NCI-H2227 (cell line): ENCODE data around the gene DPF3.
"Not testable (repeated sequence)": the region's sequence is repeated elsewhere in the genome, so short reads cannot be mapped to it uniquely, and the experiment has no call there.

Source experiments
- DNase-seq: peaks from one replicate; lab custom pipeline; 2025; ENCODE audit not compliant: unreplicated experiment; lab: John Stamatoyannopoulos, UW

The DPF3 gene

DNA sequence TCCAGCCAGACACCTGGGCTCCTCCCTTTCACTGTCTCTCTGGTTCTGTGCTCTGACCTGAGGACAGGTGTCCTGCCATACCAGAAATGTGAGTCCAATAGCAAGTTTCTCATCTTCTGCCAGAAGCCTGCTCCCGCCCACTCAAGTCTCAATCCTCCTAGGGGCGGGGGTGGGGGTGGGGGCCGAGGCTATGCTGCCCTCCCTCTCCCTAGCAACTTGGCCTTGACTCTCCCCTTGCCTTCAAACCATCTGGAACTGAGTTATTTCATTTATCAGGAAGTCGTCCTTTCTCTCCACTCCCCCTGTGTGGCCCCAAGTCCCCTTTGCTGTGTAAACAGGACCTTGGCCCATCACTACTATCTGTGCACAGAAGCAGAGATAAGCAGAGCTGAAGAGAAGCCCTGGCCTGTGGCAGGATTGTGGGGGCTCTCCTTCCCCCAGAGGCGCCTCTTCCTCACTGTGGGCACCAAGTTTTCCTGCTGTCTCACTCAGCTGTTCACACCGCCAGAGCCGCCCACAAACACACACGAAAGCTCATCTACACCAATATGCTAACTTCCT lies 117.1 kb downstream of the DPF3 start:
- no peak for DNase-seq

DNA sequence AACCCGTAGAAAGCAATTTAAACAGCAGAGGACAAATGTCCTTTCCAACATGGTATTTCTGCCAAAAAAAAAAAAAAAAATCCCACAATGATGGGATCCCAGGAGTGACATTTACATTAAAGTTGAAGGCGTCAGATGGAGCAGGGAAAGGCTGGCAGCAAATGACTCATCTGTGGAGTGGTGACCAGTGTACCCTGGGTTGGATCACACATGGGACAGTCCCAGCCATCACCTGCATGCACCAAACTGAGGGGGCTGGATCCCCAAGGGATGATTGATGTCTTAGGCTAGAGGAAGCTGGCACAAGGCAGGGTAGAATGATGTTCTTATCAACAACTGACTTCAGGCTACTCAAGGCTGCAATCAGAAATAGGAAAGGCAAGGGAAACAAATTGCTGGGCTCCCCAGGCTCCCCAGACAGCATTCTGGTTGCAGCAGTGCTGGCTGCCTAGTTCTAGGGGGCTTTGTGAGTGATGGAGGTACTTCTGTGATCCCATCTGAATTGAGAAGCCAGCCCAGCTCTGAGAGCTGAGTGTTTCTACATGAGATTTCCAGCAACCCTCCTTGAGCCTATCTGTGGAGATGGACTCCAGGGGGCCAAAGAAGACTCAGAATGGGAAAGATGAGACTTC lies 117.9 kb downstream of the DPF3 start:
- no peak for DNase-seq

DNA sequence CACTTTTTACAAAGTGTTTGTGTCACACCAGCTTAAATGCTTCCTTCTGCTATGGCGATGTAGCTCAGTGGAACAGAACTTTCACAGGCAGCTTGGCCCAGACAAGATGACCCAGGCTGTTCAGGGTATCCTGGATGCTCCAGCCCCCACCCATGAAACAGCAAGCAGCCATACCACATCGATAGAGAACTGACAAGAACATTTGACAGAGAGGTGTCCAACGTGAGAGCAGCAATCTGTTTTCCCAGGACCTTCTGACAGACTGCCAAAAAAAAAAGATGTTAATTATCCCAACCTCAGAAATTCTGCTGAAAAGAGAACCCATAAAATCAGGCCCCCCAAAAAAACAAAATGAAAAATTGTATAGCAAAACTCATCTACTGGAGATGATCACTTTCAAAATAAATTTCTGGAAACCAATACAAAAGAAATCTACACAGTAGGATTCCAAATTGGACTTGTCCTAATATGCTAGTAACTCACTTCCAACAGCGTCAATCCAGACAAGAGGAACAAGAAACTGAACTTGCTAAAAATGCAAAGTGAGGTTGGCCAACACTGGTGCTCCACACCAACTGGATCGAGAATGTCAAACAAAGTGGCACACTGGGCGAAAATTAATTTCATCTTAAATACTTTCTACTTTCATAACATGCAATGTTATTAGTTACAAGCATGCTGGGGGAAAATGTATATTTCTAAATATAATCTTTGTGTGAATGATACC lies 118.8 kb downstream of the DPF3 start:
- no peak for DNase-seq

DNA sequence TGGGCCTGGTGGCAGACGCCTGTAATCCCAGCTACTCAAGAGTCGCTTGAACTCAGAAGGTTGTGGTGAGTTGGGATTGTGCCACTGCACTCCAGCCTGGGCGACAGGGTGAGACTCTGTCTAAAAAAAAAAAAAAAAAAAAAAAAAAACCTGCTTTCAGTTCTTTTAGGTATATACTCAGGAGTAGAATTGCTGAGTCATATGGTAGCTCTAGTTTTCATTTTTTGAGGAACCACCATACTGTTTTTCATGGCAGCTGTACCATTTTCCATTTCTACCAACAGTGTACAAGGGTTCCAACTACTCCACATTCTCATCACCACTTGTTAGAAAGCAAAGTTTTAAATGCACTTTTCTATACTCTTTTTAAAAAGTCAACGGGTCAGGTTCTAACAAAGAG lies 119.8 kb downstream of the DPF3 start:
- no peak for DNase-seq

DNA sequence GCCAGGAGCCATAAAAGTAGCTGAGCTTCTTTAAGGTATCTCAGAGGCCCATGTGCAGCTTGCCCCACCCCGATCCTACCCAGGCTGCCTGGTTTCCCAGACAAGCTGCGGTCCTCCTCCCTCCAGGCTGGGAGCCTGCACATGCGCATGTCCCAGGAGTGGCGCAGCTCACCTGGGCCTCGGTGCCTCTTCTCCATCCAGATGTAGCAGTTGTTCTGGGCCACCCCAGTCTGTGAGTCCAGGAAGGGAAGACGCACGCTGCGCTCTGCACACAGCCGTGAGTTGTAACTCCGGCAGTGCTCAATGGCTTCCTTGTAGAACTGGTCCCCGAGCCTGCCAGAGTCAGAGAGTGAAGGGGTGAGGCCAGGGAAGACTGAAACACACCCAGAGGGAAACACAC lies 122.3 kb downstream of the DPF3 start:
- no peak for DNase-seq

DNA sequence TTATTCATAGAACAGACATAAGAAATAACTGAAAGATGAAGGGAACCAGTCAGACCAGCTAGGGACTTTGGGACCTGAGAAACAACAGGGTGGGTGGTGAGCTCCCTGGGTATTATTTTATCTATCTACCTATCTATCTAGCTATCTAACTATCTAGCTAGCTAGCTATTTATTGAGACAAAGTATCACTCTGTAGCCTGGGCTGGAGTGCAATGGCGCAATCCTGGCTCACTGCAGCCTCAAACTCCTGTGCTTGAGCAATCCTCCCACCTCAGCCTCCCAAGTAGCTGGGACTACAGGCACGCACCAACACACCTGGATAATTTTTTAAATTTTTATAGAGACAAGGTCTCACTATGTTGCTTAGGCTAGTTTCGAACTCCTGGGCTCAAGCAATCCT lies 127.6 kb downstream of the DPF3 start:
- DNase-seq: no peak

DNA sequence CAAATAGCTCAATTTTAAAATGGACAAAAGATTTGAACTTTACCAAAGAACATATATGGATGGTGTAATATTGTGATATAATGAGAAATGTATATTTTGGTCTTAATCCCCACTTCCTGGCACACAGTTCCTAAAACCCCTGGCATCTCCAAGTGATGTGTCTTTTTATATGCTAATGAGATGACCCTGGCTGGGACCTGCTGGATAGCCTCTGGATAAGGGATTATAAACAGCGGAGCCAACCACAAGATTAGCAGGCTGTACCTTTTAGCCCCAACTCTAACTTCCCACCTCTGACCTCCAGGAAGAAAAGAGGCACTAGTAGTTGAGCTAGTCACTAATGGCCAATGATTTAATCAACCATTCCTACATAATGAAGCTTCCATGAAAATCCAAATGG lies 130.0 kb downstream of the DPF3 start:
- no peak for DNase-seq

DNA sequence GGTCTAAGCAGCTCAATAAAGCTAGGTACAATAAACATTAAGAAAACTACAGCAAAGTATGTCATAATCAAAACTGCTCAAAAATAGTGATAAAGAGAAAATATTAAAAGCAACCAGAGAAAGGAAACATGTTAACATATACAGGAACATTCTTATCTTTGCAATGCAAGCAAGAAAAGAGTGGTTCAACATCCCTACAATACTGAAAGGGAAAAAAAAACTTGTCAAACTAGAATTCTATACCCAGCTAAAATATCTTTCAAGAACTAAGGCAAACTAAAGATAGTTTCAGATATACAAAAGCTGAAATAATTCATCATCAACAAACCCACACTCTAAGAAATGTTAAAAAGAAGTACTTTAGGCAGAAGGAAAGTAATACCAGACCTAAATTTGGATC lies 134.2 kb downstream of the DPF3 start:
- DNase-seq: no peak

DNA sequence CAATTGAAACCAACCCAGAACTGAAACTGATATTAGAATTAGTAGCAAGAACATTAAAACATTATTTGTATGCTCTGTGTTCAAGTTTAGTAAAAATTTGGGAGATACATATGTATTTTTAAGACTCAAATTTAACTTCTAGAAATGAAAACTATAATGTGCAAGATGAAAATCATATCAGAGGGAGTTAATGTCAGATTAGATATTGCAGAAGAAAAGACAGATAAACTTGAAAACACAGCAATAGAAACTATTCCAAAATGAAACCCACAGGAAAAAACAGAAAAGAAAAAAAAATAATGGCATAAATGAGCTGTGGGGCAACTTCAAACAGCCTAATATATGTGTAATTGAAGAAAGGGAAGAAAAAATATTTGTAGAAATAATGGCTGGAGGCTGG lies 134.9 kb downstream of the DPF3 start:
- no peak for DNase-seq

DNA sequence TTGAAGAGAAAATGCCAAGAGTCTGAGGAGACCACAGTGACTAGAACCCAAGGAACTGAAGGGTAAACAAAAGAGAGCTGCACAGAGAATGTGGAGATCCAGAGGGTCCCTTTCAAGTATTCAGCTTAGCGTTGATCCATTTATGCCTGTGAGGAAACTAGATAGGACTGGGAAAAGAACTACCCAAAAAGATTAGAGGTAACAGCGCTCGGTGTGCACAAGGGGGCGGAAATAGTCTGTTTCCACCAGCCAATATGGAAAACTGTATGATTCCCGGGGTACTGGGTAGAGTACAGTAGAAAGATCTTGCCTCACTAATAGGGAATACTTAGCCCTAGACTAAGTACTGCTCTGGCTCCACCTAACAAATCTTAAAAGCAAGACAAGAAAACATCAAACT lies 135.5 kb downstream of the DPF3 start:
- DNase-seq: no peak

DNA sequence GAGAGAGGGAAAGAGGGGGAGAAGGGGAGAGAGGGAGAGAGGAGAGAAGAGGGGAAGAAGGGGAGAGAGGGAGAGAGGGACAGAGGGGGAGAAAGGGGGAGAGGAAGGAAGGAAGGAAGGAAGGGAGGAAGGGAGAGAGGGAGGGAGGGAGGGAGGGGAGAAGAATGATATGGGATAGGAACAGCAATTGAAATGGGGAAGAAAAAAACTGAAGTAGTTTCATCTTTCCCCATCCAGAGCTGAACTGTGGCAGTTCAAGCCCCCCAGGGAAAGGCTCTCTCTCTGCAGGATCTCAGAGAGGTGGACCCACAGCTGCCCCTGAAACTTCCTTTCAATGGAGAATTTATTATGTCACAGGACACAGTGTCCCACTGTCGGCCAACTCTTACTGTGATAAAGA lies 136.9 kb downstream of the DPF3 start:
- DNase-seq: no peak

DNA sequence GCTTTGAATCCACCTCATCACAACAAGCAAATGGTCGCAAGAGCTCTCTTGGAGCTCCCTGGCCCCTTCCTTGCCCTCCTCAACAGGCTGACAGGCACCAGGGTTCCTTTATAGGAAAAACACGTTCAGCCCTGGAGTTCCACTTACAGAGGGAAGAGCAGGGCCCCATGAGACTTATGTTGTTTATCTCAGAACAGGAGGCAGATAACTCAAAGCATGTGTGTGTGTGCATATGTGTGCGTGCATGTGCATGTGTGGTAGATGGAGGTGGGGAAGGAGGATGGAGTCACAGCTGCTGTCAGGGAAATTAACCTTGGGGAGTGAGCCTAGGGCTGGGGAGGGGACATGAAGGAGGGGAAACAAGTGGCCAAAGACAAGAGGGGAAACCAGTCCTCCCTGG lies 138.1 kb downstream of the DPF3 start:
- DNase-seq: no peak

DNA sequence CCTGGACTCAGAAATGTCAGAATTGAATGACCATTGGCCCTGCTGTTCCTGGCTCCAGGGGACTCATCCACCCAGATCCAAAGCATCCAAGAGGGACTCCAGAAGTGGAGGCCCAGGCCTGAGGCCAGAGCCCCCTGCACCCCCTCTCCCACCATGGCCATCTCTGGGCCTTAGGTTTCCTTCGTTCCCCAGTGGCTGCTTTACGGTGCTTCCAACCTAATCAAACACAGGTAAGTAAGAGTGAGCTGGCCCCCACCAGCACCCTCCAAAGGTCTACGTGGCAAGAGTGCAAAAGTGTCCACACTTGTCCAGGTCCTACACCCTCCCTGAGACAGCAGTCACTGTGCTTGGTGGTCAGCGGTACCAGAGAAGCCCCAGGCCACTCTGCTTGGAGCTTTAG lies 139.0 kb downstream of the DPF3 start:
- no peak for DNase-seq

DNA sequence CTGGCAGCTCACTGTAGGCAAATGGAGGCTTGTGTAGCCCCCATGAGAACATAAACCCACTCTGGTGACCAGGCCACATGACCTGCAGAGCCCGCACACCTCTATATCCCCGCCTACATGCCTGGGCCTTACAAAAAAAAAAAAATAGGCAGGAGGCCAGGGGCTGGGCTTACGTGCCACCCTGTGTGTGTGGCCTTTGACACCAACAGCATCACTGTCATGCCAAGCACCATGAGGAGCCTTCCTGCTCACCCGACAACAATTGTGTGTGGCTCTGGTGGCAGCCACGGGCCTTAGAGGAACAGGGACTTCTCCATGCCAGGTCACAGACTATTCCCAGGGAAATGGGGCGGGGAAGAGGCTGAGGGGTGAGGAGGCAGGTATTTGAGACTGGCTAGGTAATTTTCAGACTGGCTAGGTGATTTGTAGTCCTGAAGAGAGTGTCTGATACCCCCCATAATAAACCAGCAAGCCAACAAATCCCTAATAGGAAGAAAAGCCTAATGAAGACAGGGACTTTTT lies 140.0 kb downstream of the DPF3 start:
- DNase-seq: no peak

DNA sequence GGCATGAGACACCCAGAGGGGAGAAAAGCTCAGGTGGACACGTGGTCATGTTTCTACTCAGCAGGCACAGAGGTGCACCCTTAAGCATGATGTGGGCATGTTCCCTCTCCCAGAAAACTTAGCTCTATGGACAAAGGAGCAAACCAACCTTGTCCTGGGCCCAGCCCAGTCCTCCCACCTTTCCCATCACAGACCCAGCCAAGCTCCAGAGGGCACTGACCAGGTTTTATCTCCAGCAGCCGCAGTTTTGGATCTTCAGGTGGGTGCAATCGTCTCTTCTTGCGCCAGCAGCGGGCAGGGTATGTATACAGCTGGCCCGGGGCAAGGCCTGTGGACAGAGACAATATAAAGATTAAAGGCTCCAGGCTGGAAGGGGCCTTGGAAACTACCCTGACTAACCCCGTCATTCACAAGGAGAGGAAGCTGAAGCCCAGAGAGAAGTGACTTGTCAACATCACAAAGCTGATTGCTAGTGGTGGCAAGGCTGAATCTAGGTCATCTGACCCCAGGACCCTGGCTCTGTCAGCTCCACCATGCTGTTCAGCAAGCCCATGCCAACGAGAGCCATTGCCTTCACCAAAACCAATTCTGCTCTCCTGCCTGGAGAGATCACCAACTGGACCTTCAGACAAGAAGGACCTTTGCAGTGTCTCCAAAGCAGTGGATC lies 140.7 kb downstream of the DPF3 start:
- no peak for DNase-seq

DNA sequence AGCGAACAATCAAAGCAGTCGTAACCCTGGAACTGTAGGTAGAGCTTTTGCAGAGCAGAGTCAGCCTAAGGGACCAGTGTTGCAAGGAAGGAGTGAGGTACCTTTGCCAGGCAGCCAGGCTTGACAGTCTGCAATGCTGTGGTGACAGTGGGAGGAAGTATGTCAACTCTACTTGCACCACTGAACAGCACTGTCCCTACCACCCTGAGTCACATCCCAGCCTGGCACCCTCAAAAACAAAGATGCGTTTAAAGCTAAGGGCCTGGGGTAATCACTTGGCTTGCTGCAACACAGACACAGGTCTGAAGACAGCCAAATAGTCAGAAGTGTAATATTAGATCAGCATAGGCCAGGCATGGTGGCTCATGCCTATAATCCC lies 141.9 kb downstream of the DPF3 start:
- DNase-seq: no peak

DNA sequence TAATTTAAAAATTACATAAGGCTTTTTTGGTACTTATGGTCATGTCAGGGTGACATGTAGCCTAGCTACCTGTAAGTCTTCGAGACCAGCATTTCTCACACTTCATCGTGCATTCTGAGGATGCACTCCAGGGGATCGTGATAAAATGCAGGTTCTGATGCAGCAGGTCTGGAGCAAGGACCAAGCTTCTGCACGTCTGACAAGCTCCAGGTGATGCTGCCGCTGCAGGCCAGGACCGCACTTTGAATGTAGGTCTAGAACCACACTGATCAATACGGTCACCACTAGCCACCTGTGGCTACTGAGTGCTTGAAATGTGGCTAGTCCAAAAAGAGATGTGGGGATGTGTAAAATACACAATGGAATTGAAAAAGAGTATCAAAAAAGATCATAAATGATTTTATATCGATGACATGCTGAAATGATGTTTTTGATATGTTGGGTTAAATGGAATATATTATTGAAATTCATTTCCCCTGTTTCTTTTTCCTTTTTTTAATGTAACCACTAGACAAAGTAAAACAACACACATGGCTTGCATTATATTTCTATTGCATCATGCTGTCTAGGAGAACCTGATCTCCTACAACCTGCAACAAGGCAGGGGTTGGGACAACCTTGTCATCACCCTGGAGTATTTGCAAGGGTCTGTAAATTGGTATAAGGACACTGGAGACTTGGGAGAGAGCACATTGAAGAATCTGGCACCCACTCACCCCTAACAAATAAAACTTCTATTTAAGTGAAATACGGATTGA lies 142.4 kb downstream of the DPF3 start:
- no peak for DNase-seq

DNA sequence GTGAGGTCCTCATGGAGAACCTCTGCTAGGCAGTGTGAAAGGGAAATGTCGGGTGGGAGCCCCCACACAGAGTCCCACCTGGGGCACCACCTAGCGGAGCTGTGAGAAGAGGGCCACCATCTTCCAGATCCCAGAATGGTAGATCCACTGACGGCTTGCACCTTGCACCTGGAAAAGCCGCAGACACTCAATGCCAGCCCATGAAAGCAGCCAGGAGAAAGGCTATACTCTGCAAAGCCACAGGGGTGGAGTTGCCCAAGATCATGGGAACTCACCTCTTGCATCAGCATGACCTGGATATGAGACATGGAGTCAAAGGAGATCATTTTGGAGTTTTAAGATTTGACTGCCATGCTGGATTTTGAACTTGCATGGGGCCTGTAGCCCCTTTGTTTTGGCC lies 145.0 kb downstream of the DPF3 start:
- not testable (repeated sequence) for DNase-seq

DNA sequence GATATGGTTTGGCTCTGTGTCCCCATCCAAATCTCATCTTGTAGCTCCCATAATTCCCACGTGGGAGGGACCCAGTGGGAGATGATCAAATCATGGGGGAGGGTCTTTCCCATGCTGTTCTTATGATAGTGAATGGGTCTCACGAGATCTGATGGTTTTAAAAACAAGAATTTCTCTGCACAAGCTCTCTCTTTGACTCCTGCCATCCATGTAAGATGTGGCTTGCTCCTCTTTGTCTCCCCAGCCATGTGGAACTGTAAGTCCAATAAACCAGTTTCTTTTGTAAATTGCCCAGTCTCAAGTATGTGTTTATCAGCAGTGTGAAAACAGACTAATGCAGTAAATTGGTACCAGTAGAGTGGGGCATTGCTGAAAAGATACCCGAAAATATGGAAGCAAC lies 146.2 kb downstream of the DPF3 start:
- no peak for DNase-seq

DNA sequence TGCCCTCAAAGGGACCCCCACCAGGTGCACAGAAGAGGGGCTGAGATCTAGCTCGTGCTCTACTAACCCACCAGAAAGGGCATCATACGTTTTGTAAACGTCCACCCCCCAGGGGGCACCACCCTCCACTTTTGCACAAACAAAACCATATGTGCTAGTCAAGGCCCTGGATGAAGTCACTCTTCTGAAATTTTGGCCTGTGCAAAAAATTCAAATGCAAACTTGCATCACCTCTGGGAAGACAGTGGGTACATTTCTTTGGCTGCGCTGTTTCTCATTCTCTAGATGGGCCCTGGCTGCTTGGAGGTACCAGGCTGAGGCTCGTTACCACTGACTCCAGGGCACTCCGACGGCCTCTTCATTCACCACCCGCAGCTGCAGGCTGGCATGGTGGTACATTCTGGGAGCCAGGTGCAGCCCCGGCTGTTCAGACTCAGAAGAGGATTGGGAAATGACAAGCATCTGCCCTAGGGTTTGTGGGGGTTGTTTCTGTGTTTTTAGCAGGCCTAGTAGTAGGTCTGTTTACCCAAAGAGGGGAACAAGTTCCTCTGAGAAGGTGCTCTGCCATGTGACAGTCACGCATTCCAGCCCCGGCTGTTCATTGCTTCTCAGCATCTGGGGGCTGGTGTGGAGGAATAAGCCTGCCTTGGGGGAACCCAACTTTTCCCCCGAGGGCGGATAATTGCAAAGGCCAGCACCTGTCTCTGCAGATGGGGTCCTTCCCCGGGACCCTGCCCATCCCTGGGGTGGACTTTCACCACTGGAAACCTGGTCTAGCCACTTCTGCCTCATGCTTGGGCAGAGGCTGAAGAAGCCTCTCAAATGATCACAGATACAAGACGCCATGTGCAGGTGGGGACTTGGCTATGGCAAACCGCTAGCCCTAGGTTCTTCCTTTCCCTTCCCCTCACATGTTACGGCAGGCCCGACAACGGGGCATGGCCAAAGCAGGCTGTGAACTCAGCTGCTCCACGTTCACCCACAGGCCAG lies 147.6 kb downstream of the DPF3 start:
- DNase-seq: no peak
